HG03060 (cell line): ENCODE data around the gene ADAMTS17.

ENCODE experiments used
- ATAC-seq: cut with Tn5 transposase; IDR thresholded peaks from one replicate; pipeline ENCODE4 v1.9.1; 2021; ENCODE audit warnings: low read depth, moderate number of reproducible peaks; ENCODE audit not compliant: unreplicated experiment

The ADAMTS17 gene

GRCh38 chr15:99970891-99971430 lies 370.8 kb downstream of the ADAMTS17 start:
- ATAC-seq: no peak

GRCh38 chr15:99969261-99969920 lies 372.4 kb downstream of the ADAMTS17 start:
- ATAC-seq: no peak

- no peak for ATAC-seq
Observed at GRCh38 chr15:99967841-99968371, 373.9 kb downstream of the ADAMTS17 start.

GRCh38 chr15:99966815-99967214 lies 375.0 kb downstream of the ADAMTS17 start:
- ATAC-seq: no peak

- ATAC-seq: no peak
Observed at GRCh38 chr15:99965376-99965775, 376.4 kb downstream of the ADAMTS17 start.

GRCh38 chr15:99963976-99964375 lies 377.8 kb downstream of the ADAMTS17 start:
- ATAC-seq: no peak

DNA sequence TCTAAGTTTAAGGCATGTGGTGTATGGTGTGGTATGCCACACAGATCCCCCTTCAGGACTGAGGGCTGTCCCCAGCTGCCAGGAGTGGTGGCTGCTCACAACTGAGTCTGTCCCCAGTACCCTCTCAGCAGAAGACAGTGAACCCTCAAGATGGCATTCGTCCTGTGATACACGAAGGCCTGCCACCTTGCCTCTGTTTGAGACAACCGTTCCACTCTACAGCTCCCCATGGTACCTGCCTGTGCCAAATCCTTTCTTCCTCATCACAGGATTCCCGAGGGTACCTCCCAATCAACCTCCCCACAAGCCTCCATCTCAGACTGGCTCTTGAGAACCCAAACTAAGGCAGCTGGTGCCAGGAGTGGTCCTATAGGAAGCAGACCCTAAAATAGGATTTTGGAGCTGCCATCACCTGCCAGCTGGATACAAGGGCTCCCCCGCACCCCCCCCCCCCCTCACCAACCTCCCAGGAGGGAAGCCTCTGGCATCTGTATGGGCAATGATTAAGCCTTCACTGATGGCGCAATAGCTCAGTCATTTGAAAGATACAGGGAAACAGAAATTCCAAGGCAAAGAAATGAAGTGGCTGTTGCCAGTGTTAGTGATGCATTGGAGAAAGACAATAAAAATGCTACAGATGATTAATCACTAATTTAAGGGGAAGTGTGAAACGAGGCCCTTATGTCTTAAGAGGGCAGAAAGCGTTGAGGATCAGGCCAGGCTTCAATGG lies 378.5 kb downstream of the ADAMTS17 start:
- ATAC-seq: no peak

DNA sequence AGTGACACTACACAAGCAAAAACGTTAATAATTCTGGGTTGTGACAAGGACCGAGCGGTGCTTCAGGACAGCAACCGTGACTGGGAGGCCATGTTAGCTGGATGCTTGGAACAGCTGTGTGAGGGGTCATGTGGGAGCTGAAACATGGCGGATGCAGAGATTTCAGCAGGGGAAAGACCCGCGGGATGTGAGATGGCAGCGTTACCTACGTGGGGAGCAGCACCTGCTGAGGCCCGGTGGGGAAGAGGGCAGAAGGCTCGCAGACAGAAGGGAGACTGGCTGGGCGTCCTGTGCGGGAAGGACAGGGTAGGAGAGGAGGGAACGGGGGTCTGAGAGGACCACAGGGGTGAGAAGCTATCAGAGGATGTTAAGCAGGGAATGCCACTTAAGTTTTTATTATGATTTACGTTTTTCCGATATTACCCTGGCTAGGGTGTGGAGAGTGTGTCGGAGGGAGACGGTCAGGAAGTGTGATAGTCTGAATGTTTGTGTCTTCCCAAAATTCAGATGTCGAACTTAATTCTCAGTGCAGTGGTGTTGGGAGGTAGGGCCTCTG lies 379.7 kb downstream of the ADAMTS17 start:
- ATAC-seq: no peak

DNA sequence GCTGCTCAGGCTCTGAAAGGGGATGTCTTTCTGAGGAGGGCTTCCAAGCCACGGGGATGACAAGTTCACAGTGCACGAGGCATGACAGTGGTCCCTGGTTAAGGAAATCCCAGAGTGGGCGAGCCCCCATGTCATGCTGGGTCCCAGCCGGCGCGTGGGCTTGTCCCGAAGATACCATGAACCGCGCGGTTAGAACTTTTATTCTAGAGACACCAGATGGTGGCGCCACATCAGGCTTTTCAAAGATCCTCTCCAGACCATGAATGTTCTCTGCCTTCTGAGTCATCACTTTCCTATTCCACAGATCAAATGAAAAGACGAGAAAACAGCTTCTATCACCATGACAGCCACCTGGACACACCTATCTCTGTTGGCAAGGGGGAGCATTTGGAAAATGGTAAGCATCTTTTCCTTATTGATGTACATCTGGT lies 380.7 kb downstream of the ADAMTS17 start:
- no peak for ATAC-seq

DNA sequence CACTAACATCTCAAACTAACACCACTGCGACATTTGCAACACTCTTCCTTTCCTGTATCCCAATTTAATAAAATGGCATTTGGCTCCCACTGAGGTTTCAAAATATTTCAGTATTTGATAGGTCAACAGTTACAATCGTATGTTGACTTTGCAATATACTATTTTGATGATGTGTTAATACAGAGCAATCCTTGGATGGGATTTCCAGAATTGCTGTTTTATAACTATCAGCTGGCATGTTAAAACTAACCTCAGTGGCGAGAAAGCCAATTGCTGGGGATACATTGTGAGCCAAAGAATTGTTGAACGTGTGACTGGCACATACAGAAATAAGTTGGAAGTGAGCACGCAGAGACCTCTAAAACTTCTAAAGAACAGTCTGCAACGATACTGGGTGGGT lies 382.4 kb downstream of the ADAMTS17 start:
- ATAC-seq: no peak

DNA sequence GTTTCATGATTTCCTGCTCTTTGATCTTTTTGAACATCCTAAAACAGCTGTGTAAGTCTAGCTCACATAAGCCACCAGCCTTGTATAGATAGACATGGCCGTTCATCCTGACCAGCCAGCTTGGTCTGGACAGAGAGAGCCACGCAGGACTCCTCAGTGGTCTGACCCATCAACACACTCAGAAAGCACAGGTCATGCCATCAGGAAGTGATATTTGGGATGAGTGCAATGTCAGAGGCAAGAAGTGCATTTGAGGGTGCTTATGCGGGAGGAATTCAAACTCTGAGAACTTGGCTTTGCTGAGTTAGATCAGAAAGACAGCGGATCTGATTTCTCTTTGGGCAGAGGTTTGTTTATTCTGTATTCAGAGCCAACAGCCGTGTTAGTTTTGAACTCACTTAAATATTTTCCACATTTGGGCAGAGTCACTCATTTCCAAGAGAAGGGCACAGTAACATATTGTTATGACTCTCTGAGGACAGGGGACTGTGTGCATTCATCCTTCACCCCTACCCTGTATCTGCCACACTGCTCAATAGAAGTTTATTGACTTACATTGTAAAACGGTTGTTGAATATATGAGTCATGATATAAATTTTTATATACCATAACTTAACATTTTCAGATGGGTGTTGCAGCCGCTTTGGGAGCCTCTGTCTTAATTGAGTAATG lies 383.2 kb downstream of the ADAMTS17 start:
- ATAC-seq: no peak

- ATAC-seq: no peak
Observed at GRCh38 chr15:99957642-99958013, 384.1 kb downstream of the ADAMTS17 start.

DNA sequence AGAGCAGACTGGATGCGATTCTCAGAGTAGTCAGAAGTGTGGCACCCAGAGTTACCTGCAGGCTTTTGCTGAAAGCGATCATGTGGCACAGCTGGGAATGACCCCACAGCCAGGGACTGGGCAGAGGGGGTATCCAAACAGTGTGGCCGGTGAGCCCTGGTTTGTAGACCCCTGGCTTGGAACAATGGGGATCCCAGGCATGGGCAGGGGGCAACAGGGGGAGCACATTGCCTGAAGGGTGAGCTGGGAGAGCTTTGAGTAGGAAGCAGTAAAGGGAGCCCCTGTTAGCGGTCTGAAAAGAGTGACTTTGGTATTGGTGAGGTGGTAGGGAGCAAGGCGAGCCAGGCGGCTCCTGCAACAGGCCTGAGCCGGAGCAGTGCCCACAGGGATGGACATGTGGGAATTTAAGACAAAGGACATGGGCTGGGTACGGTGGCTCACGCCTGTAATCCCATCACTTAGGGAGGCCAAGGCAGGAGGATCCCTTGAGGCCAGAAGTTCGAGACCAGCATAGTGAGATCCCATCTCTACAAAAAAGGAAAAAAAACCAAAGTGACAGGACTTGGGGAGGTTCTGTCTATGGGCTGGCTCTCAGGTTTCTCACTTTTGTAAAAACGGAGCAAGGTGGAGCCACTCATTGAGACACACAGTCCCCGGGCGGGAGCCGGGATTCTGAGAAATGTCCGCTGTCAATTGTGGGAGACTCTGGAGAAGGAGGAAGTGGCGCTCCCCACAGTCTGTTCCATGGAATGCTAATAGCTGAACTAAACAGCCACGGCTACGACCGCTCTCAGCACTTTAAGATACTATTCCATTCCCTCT lies 384.7 kb downstream of the ADAMTS17 start:
- ATAC-seq: no peak

GRCh38 chr15:99956022-99956775 lies 385.6 kb downstream of the ADAMTS17 start:
- no peak for ATAC-seq

DNA sequence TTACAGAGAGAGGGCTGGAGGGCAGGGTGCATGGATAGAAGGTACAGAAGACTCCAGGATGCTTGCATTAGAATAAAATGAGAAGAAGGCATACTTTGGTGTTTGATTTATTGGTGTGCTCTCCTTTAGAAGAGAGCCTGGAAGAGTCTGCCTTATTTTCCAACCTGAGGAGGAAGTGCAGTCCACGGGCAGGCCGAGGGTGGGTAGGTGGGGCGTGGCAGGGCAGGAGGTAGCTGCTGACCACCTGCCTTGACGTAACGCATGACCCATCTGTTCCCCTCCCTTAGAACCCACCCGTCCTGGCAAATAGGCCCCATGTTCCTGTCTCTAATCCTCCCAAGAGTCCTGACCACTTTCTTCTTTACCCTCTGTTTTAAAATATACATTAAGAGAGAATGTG lies 386.2 kb downstream of the ADAMTS17 start:
- ATAC-seq: no peak

- ATAC-seq: no peak
Observed at GRCh38 chr15:99955181-99955525, 386.6 kb downstream of the ADAMTS17 start.

GRCh38 chr15:99954361-99955180 lies 387.2 kb downstream of the ADAMTS17 start:
- no peak for ATAC-seq

DNA sequence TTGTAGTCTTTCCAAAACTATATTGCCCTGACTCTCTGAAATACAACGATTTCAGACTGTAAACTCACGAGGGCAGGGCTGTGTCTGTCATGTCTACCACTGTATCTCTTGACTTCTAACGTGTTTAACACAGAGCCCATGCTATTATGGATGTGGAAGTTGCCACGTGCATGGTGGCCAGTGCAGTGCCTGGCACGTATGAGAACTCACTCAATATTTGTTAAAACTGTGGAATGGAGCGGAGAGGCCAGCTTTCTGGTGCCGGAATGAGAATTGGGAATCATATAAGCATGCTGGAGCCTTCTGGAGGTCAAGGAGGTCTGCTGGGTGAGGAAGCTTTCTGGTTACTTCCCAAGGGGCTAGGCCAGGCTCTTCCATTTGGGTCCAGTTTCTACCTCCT lies 387.9 kb downstream of the ADAMTS17 start:
- ATAC-seq: no peak

GRCh38 chr15:99951511-99951910 lies 390.3 kb downstream of the ADAMTS17 start:
- no peak for ATAC-seq
